ENCODE data around the gene RAPGEF3. TPM values are rescaled to one million over a fixed set of nuclear protein-coding genes. Genes with fewer than 3 reads are reported as not detected.

Gene RAPGEF3
- total and polyA plus RNA-seq, 9 of the 15 experiments (the other 6 are each of a cell fraction or from before 2014, with no cell fraction given), result 0.03 to 0.78 (median 0.37) TPM; not detected in 1

GRCh38 chr12:47777741-47778558, 19.3 kb upstream of the RAPGEF3 start (continued):
- TF ChIP-seq ZNF561 (CRISPR knock-in tag; conservative IDR thresholded peaks at IDR 0.05) (no peak), BRD9 (IDR thresholded peaks at IDR 0.05; ENCODE audit: low read depth, partially characterized antibody) (no peak), CEBPB (tag; IDR thresholded peaks at IDR 0.05) (no peak), ZNF12 (CRISPR knock-in tag; IDR thresholded peaks at IDR 0.05) (no peak), ZNF318 (IDR thresholded peaks at IDR 0.05; ENCODE audit: borderline replicate concordance in 1 of 2, low read depth in 1 of 2) (0 out of 4 replicates have a peak, but pooled peaks of 1 of the 2 experiments have one; percentile 63), ZNF639 (CRISPR knock-in tag; conservative IDR thresholded peaks at IDR 0.05 in 1 of 2, IDR thresholded peaks at IDR 0.05 in 1 of 2) (peak in 1 of 2 experiments; percentile 53; a peak in 1 of 4 replicates), ZFP91 (CRISPR knock-in tag; IDR thresholded peaks at IDR 0.05) (no peak), MTF1 (CRISPR knock-in tag; IDR thresholded peaks at IDR 0.05; ENCODE audit: borderline replicate concordance) (no peak), SETDB1 (IDR thresholded peaks at IDR 0.05; ENCODE audit: low read length) (no peak), NFE2 (IDR thresholded peaks at IDR 0.05; ENCODE audit: low read depth) (peak; percentile 45; the same call in 1 of the 2 replicates), MECOM (CRISPR knock-in tag; IDR thresholded peaks at IDR 0.05) (no peak), ETV5 (CRISPR knock-in tag; IDR thresholded peaks at IDR 0.05; ENCODE audit: low read depth) (no peak), PURB (CRISPR knock-in tag; IDR thresholded peaks at IDR 0.05; ENCODE audit: low read depth) (no peak), ZNF507 (tag; conservative IDR thresholded peaks at IDR 0.05) (no peak), C11orf30 (IDR thresholded peaks at IDR 0.05; ENCODE audit: low read depth) (no peak), HOXB6 (CRISPR knock-in tag; IDR thresholded peaks at IDR 0.05; ENCODE audit: borderline replicate concordance) (no peak)
